Osteocyte (in vitro differentiated cells): ENCODE results near the gene ORM1. TPM values are rescaled to one million over a fixed set of nuclear protein-coding genes. Genes with fewer than 3 reads are reported as not detected.
A peak's percentile ranks its signal among the peaks of the same experiment; 100 is the strongest.

ENCODE experiments used
- DNase-seq: peaks from one replicate; pipeline ENCODE4 v3.0.0; 2021; ENCODE audit warnings: mixed read lengths; ENCODE audit not compliant: unreplicated experiment; ENCODE audit errors: extremely low spot score
- H3K27ac Mint-ChIP-seq: one replicate; pipeline ENCODE4 v1.8.0; 2021; ENCODE audit warnings: mild to moderate bottlenecking, mixed read lengths; ENCODE audit not compliant: unreplicated experiment
- H3K27me3 Mint-ChIP-seq: one replicate; pipeline ENCODE4 v1.8.0; 2021; ENCODE audit warnings: mixed read lengths; ENCODE audit not compliant: unreplicated experiment
- H3K36me3 Mint-ChIP-seq: one replicate; pipeline ENCODE4 v1.8.0; 2021; ENCODE audit warnings: mixed read lengths; ENCODE audit not compliant: unreplicated experiment
- H3K4me1 Mint-ChIP-seq: one replicate; pipeline ENCODE4 v1.8.0; 2021; ENCODE audit warnings: mixed read lengths; ENCODE audit not compliant: unreplicated experiment
- H3K4me3 Mint-ChIP-seq: one replicate; pipeline ENCODE4 v1.8.0; 2021; ENCODE audit warnings: mild to moderate bottlenecking, moderate library complexity, mixed read lengths; ENCODE audit not compliant: unreplicated experiment
- H3K9me3 Mint-ChIP-seq: one replicate; pipeline ENCODE4 v1.8.0; 2021; ENCODE audit warnings: mixed read lengths; ENCODE audit not compliant: unreplicated experiment
- CTCF ChIP-seq: fragments of 200-600 bp; sonication (generic); IDR thresholded peaks from 2 replicates; pipeline ENCODE4 v1.5.0; 2021; ENCODE audit warnings: antibody characterized with exemption, mild to moderate bottlenecking, moderate library complexity
- total RNA-seq: library from RNA; stranded (reverse); gene quantifications from 2 replicates; pipeline ENCODE4 v1.2.1, GENCODE V29; 2021

The ORM1 gene
- total RNA-seq, 1 donor from 2014 or later = not detected

- H3K27me3 Mint-ChIP-seq = no peaks in the 10 kb centered on the region
- no peaks in the 10 kb centered on the region for H3K9me3 Mint-ChIP-seq
These were observed 34.5 kb upstream of the ORM1 start for GRCh38 chr9:114288193-114289091.

GRCh38 chr9:114289106-114289505 lies 33.8 kb upstream of the ORM1 start:
- no peak for TF ChIP-seq CTCF
- Mint-ChIP-seq H3K27me3 (no peaks in the 10 kb centered on the region), H3K4me3 (no peak overlapping the region), H3K4me1 (peaks cover 44% of the 10 kb centered on the region), H3K27ac (no peak overlapping the region), H3K36me3 (peaks cover 26% of the 10 kb centered on the region), H3K9me3 (no peaks in the 10 kb centered on the region)
- peak; percentile 80 for DNase-seq

More at GRCh38 chr9:114288193-114289091, 34.5 kb upstream of the ORM1 start:
- DNase-seq = peak; percentile 86
- Mint-ChIP-seq H3K27ac (peak overlapping the region; percentile 89), H3K4me3 (no peak overlapping the region), H3K36me3 (peaks cover 23% of the 10 kb centered on the region), H3K4me1 (peaks cover 48% of the 10 kb centered on the region)
- no peak for TF ChIP-seq CTCF

GRCh38 chr9:114289571-114290481 lies 33.1 kb upstream of the ORM1 start:
- no peak overlapping the region for H3K27ac Mint-ChIP-seq
- no peaks in the 10 kb centered on the region for H3K27me3 Mint-ChIP-seq
- peak; percentile 81 for DNase-seq
- H3K4me1 Mint-ChIP-seq = peaks cover 43% of the 10 kb centered on the region
- H3K4me3 Mint-ChIP-seq = no peak overlapping the region
- TF ChIP-seq CTCF = no peak
- peaks cover 4% of the 10 kb centered on the region for H3K9me3 Mint-ChIP-seq
- H3K36me3 Mint-ChIP-seq = peaks cover 30% of the 10 kb centered on the region

- Mint-ChIP-seq H3K4me1 (peaks cover 36% of the 10 kb centered on the region), H3K27me3 (no peaks in the 10 kb centered on the region), H3K36me3 (peaks cover 33% of the 10 kb centered on the region), H3K9me3 (peaks cover 9% of the 10 kb centered on the region), H3K27ac (peak overlapping the region; percentile 0), H3K4me3 (no peak overlapping the region)
- peak; percentile 77 for DNase-seq
- no peak for TF ChIP-seq CTCF
These were observed 32.3 kb upstream of the ORM1 start for GRCh38 chr9:114290561-114290986.
